GM23338 (cell line): ENCODE results near the gene KLK11. TPM values are rescaled to one million over a fixed set of nuclear protein-coding genes. Genes with fewer than 3 reads are reported as not detected.

Experiments used
- ATAC-seq: fragments of 200-7000 bp; cut with Tn5 transposase; 3 replicates; pipeline ENCODE4 v1.9.1; 2020
- DNase-seq: peaks from one replicate; pipeline ENCODE4 v3.0.0-alpha.2; 2015; ENCODE audit warnings: low spot score
- H2AFZ ChIP-seq: fragments of 200-600 bp; sonication (generic); 2 replicates; pipeline ENCODE4 v1.8.0; 2016; ENCODE audit warnings: antibody characterized with exemption, mild to moderate bottlenecking, moderate library complexity
- H3F3A ChIP-seq: fragments of 200-600 bp; sonication (generic); replicated peaks from 2 replicates; pipeline ENCODE4 v1.8.0; 2017; ENCODE audit warnings: antibody characterized with exemption, mixed run types, low read depth
- H3K27ac ChIP-seq: fragments of 200-600 bp; sonication (generic); 2 replicates; pipeline ENCODE4 v1.6.1; 2016; ENCODE audit warnings: low read depth
- H3K27me3 ChIP-seq: fragments of 200-600 bp; sonication (generic); 2 replicates; pipeline ENCODE4 v1.8.0; 2016; ENCODE audit warnings: mild to moderate bottlenecking, mixed run types, moderate library complexity; ENCODE audit not compliant: insufficient read depth
- H3K36me3 ChIP-seq: fragments of 200-600 bp; sonication (generic); 2 replicates; pipeline ENCODE4 v1.8.0; 2016; ENCODE audit warnings: mild to moderate bottlenecking; ENCODE audit not compliant: insufficient read depth
- H3K4me1 ChIP-seq: fragments of 200-600 bp; sonication (generic); 2 replicates; pipeline ENCODE4 v1.8.0; 2016; ENCODE audit warnings: mild to moderate bottlenecking, moderate library complexity; ENCODE audit not compliant: insufficient read depth
- H3K4me2 ChIP-seq: fragments of 200-600 bp; sonication (generic); 2 replicates; pipeline ENCODE4 v1.7.1; 2017; ENCODE audit warnings: mixed run types
- H3K4me3 ChIP-seq: fragments of 200-600 bp; sonication (generic); 2 replicates; pipeline ENCODE4 v1.6.1; 2016; ENCODE audit warnings: mixed run types
- H3K79me2 ChIP-seq: fragments of 200-600 bp; sonication (generic); replicated peaks from 2 replicates; pipeline ENCODE4 v1.8.0; 2017; ENCODE audit warnings: mild to moderate bottlenecking; ENCODE audit not compliant: insufficient read depth
- H3K9me2 ChIP-seq: fragments of 200-600 bp; sonication (generic); 2 replicates; pipeline ENCODE4 v1.8.0; 2017; ENCODE audit not compliant: insufficient read depth
- H4K20me1 ChIP-seq: fragments of 200-600 bp; sonication (generic); replicated peaks from 2 replicates; pipeline ENCODE4 v1.8.0; 2017; ENCODE audit warnings: mild to moderate bottlenecking; ENCODE audit not compliant: insufficient read depth
- H3K27ac Mint-ChIP-seq: 2 replicates; pipeline ENCODE4 v1.8.0; 2020; ENCODE audit warnings: inconsistent platforms, mild to moderate bottlenecking, moderate library complexity, mixed read lengths
- H3K27me3 Mint-ChIP-seq: 3 replicates; pipeline ENCODE4 v1.8.0; 2022; ENCODE audit warnings: low read depth, mild to moderate bottlenecking, moderate library complexity, mixed read lengths, inconsistent platforms; ENCODE audit not compliant: insufficient read depth, poor library complexity
- H3K36me3 Mint-ChIP-seq: 3 replicates; pipeline ENCODE4 v1.8.0; 2021; ENCODE audit warnings: low read depth, mild to moderate bottlenecking, inconsistent platforms, moderate library complexity, mixed read lengths
- H3K4me1 Mint-ChIP-seq: 3 replicates; pipeline ENCODE4 v1.8.0; 2020; ENCODE audit warnings: mild to moderate bottlenecking, inconsistent platforms, mixed read lengths
- H3K4me3 Mint-ChIP-seq: 3 replicates; pipeline ENCODE4 v1.8.0; 2021; ENCODE audit warnings: moderate library complexity, mild to moderate bottlenecking, inconsistent platforms, mixed read lengths
- H3K9me3 Mint-ChIP-seq: 3 replicates; pipeline ENCODE4 v1.8.0; 2020; ENCODE audit warnings: moderate library complexity, mild to moderate bottlenecking, inconsistent platforms, mixed read lengths
- CREB1 ChIP-seq: fragments of 250-450 bp; sonication (Bioruptor Pico); IDR thresholded peaks from 2 replicates; pipeline ENCODE4 v1.5.0; 2020; ENCODE audit warnings: low read depth, mild to moderate bottlenecking, moderate library complexity
- EZH2 ChIP-seq: fragments of 200-600 bp; sonication (generic); IDR thresholded peaks from one replicate; pipeline ENCODE4 v1.8.0; 2017; ENCODE audit warnings: antibody characterized with exemption, mild to moderate bottlenecking, low read depth; ENCODE audit not compliant: unreplicated experiment
- EZH2phosphoT487 ChIP-seq: fragments of 200-600 bp; sonication (generic); IDR thresholded peaks from one replicate; pipeline ENCODE4 v1.8.1; 2018; ENCODE audit warnings: antibody characterized with exemption; ENCODE audit not compliant: unreplicated experiment
- JUNB ChIP-seq: IDR thresholded peaks from one replicate; pipeline ENCODE4 v1.6.1; 2016; ENCODE audit warnings: antibody characterized with exemption; ENCODE audit not compliant: unreplicated experiment
- NANOG ChIP-seq: IDR thresholded peaks from 2 replicates; pipeline ENCODE4 v1.6.1; 2016; ENCODE audit warnings: antibody characterized with exemption, borderline replicate concordance
- STAT1 ChIP-seq: IDR thresholded peaks from one replicate; pipeline ENCODE4 v1.6.1; 2016; ENCODE audit warnings: antibody characterized with exemption; ENCODE audit not compliant: unreplicated experiment
- polyA plus RNA-seq: library from polyadenylated mRNA; unstranded; fragments of >200 nt; fragmentation: Nextera tagmentation; extraction: Ambion mirVana; gene quantifications from 2 replicates; pipeline ENCODE4 v1.2.1, GENCODE V29; 2016
- total RNA-seq: library from RNA; depleted of rRNA; stranded (reverse); fragments of >200 nt; shearing (Covaris generic); gene quantifications from 2 replicates; pipeline ENCODE4 v1.2.3, GENCODE V29; 2014
- TF ChIP-seq, protein P1 (sequence below), 2 experiments: fragments of 200-600 bp in 1 of 2; sonication (generic) in 1 of 2; conservative IDR thresholded peaks; 2 replicates each; pipeline versions ENCODE4 v1.5.1 to v1.6.1; 2016 to 2017; ENCODE audit warnings: antibody characterized with exemption in 2 of 2, low read depth in 2 of 2, mild to moderate bottlenecking in 2 of 2, moderate library complexity in 1 of 2
- TF ChIP-seq, protein P2 (sequence below): IDR thresholded peaks from one replicate; pipeline ENCODE4 v1.6.1; 2018; ENCODE audit warnings: antibody characterized with exemption; ENCODE audit not compliant: unreplicated experiment
- TF ChIP-seq, protein P3 (sequence below): IDR thresholded peaks from 2 replicates; pipeline ENCODE4 v1.6.1; 2016; ENCODE audit warnings: antibody characterized with exemption

The KLK11 gene
- total and polyA plus RNA-seq, 2 experiments from 2014 or later, result not detected

DNA sequence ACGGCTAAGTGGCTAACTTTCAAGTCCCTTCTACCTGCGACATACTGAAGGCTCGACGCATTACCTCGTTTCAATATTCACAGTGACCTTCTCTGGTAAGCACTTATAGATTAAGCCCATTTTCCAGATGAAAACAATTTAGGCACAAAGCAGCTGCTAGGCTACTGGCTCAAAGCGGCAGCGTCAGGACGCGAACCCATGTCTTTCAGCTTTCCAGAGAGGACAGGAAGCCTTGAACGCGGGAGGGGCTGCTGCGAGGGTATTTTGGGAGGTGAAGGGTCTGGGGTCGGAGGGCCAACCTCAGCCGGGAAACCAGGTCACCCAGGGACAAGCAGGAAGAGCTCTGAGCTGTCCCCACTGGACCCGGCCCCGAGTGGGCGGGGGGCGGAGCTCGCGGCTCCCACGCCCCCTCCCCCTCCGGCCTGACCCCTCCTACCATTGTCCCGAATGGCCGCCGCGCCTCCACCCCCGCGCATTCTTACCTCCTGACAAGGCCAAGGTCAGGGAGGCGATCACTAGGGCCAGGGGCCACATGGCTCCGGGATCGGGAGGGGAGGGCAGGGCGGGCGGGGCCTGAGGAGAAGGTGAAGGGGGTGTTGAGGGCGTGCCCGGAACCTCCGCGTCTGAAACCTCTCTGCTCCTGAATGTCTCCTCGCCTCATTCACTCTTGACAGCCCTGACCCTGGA, 38.3 kb upstream of the KLK11 start, which contains the start of gene KLK13 (continued):
- TF ChIP-seq, protein P1, sequence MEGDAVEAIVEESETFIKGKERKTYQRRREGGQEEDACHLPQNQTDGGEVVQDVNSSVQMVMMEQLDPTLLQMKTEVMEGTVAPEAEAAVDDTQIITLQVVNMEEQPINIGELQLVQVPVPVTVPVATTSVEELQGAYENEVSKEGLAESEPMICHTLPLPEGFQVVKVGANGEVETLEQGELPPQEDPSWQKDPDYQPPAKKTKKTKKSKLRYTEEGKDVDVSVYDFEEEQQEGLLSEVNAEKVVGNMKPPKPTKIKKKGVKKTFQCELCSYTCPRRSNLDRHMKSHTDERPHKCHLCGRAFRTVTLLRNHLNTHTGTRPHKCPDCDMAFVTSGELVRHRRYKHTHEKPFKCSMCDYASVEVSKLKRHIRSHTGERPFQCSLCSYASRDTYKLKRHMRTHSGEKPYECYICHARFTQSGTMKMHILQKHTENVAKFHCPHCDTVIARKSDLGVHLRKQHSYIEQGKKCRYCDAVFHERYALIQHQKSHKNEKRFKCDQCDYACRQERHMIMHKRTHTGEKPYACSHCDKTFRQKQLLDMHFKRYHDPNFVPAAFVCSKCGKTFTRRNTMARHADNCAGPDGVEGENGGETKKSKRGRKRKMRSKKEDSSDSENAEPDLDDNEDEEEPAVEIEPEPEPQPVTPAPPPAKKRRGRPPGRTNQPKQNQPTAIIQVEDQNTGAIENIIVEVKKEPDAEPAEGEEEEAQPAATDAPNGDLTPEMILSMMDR (conservative IDR thresholded peaks at IDR 0.05; ENCODE audit: low read depth in 2 of 2), result no peak
- TF ChIP-seq, protein P2, sequence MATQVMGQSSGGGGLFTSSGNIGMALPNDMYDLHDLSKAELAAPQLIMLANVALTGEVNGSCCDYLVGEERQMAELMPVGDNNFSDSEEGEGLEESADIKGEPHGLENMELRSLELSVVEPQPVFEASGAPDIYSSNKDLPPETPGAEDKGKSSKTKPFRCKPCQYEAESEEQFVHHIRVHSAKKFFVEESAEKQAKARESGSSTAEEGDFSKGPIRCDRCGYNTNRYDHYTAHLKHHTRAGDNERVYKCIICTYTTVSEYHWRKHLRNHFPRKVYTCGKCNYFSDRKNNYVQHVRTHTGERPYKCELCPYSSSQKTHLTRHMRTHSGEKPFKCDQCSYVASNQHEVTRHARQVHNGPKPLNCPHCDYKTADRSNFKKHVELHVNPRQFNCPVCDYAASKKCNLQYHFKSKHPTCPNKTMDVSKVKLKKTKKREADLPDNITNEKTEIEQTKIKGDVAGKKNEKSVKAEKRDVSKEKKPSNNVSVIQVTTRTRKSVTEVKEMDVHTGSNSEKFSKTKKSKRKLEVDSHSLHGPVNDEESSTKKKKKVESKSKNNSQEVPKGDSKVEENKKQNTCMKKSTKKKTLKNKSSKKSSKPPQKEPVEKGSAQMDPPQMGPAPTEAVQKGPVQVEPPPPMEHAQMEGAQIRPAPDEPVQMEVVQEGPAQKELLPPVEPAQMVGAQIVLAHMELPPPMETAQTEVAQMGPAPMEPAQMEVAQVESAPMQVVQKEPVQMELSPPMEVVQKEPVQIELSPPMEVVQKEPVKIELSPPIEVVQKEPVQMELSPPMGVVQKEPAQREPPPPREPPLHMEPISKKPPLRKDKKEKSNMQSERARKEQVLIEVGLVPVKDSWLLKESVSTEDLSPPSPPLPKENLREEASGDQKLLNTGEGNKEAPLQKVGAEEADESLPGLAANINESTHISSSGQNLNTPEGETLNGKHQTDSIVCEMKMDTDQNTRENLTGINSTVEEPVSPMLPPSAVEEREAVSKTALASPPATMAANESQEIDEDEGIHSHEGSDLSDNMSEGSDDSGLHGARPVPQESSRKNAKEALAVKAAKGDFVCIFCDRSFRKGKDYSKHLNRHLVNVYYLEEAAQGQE, result no peak
- TF ChIP-seq CREB1 (CRISPR knock-in tag), result no peak
- TF ChIP-seq JUNB, result no peak

DNA sequence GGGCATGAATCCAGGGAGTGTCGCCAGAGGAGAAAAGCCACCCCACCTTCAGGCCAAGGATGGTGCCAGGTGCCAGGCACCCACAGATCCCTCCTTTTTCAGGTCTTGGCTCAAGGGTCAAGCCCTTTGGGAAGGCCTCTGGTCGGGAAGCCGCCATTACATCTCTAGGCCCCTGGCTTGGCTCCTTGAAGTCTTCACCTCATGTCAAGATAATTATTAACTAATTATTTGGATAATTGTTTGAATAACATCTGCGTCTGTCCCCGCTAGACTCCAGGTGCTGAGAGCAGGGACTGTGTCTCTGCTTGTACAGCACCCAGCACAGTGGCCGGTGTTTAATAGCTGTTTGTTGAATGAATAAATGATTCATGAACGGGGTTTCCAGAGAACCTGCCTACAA, 37.2 kb upstream of the KLK11 start:
- Histone ChIP-seq H3K4me2 (no peak overlapping the region), H3K27me3 (no peaks in the 10 kb centered on the region), H4K20me1 (no peaks in the 10 kb centered on the region), H3K4me1 (peaks cover 11% of the 10 kb centered on the region; the same call in 1 of the 2 replicates), H3F3A (no peaks in the 10 kb centered on the region), H3K9me2 (peaks cover 23% of the 10 kb centered on the region), H3K79me2 (no peaks in the 10 kb centered on the region), H3K36me3 (no peaks in the 10 kb centered on the region; the same call in 1 of the 2 replicates), H3K4me3 (no peak overlapping the region), H2AFZ (no peak overlapping the region), H3K27ac (no peak overlapping the region)
- no peak for DNase-seq
- H3K27me3 Mint-ChIP-seq, result peaks cover 2% of the 10 kb centered on the region
- ATAC-seq, result no peak
- TF ChIP-seq EZH2, result no peak
- H3K9me3 Mint-ChIP-seq, result no peaks in the 10 kb centered on the region; the same call in 1 of the 3 replicates
- no peak overlapping the region for H3K27ac Mint-ChIP-seq
- H3K4me3 Mint-ChIP-seq, result peak overlapping the region; percentile 44
- peaks cover 7% of the 10 kb centered on the region for H3K4me1 Mint-ChIP-seq
- H3K36me3 Mint-ChIP-seq, result no peaks in the 10 kb centered on the region

DNA sequence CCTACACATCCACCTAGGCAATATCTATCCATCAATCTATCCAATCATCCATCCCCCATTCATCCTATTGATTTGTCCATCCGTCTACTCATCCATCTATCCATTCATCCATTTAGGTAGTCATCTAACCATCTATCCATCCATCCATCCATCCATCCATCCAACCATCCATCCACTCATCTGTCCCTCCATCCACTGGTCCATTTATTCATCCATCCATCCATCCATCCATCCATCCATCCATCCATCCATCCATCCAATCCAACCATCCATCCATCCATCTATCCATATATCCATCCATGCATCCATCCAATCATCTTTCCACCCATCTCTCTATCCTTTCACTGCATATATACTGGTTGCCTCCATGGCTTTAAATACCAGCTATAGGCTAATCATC, 34.6 kb upstream of the KLK11 start:
- no peak overlapping the region for H2AFZ ChIP-seq
- Mint-ChIP-seq H3K4me3 (no peak overlapping the region), H3K36me3 (no peaks in the 10 kb centered on the region), H3K27me3 (peaks cover 2% of the 10 kb centered on the region), H3K27ac (no peak overlapping the region), H3K4me1 (peaks cover 5% of the 10 kb centered on the region), H3K9me3 (no peaks in the 10 kb centered on the region; the same call in 1 of the 3 replicates)
- peaks cover 9% of the 10 kb centered on the region; the same call in 1 of the 2 replicates for H3K9me2 ChIP-seq
- no peak overlapping the region for H3K4me3 ChIP-seq
- ATAC-seq (no peak), DNase-seq (no peak)
- H3K4me2 ChIP-seq, result no peak overlapping the region
- H3K27me3 ChIP-seq, result no peaks in the 10 kb centered on the region
- no peaks in the 10 kb centered on the region; the same call in 1 of the 2 replicates for H3K36me3 ChIP-seq
- no peaks in the 10 kb centered on the region for H3K79me2 ChIP-seq
- no peaks in the 10 kb centered on the region for H3F3A ChIP-seq
- H3K4me1 ChIP-seq, result peaks cover 5% of the 10 kb centered on the region; the same call in 1 of the 2 replicates
- H4K20me1 ChIP-seq, result no peaks in the 10 kb centered on the region
- no peak overlapping the region for H3K27ac ChIP-seq
- no peak for TF ChIP-seq STAT1
- TF ChIP-seq CREB1 (CRISPR knock-in tag), result no peak
- TF ChIP-seq, protein P3, sequence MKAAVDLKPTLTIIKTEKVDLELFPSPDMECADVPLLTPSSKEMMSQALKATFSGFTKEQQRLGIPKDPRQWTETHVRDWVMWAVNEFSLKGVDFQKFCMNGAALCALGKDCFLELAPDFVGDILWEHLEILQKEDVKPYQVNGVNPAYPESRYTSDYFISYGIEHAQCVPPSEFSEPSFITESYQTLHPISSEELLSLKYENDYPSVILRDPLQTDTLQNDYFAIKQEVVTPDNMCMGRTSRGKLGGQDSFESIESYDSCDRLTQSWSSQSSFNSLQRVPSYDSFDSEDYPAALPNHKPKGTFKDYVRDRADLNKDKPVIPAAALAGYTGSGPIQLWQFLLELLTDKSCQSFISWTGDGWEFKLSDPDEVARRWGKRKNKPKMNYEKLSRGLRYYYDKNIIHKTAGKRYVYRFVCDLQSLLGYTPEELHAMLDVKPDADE, result no peak
- TF ChIP-seq EZH2phosphoT487, result no peak
- TF ChIP-seq NANOG, result no peak
- TF ChIP-seq EZH2, result no peak
- TF ChIP-seq, protein P1 (conservative IDR thresholded peaks at IDR 0.05; ENCODE audit: low read depth in 2 of 2), result no peak
